ENCODE measurements around the gene PNPLA7.

Gene PNPLA7

DNA sequence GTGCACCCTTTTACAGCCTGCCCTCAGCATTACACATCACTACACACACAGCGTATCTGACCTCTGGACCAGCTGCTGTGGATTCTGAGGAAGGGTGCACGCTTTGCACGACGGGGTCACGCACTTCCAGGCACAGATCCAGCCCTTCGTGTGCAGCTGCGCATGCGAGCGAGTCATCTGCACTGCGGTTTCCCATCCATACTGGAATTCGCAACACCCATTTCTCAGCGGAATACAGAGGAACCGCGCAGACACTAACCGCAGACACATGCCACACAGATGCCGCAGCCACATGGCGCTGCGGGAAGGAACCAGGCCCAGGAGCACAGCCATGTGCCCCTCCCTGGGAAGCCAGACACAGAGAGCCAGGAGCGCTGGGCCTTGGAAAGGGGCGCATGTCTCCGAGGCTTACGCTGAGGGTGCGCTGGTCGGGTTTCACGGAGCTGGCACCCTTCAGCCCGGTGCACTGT, 43.5 kb downstream of the PNPLA7 start:
- H3K4me1 ChIP-seq (ENCODE audit: control extremely low read depth in 1 of 4, control insufficient read depth in 4 of 4, insufficient read depth in 4 of 4, low read length in 3 of 4): no peaks in the 10 kb centered on the region
- DNase-seq: no peak
- H3K27me3 ChIP-seq (replicated peaks in 2 of 5; ENCODE audit: control insufficient read depth in 4 of 5, insufficient read depth in 5 of 5, low read length in 4 of 5): no peaks in the 10 kb centered on the region
- no peak overlapping the region for H3K4me3 ChIP-seq (ENCODE audit: control insufficient read depth in 1 of 7, extremely low read depth in 1 of 7, insufficient read depth in 4 of 7, low read depth in 2 of 7, low read length in 6 of 7)
- ChIA-PET CTCF (interaction anchor here (1.0 kb wide), 1 partner anchor 18 kb away, joined by 3 read pairs; no protein-coding TSS in a partner anchor), POLR2A (no interaction called here)
- H3K27ac ChIP-seq (ENCODE audit: insufficient read depth in 1 of 2, low read depth in 1 of 2, low read length in 2 of 2, poor library complexity in 1 of 2, severe bottlenecking in 2 of 2): no peak overlapping the region
- WGBS (ENCODE audit: insufficient coverage): 98% methylated on average over 26 of the region's 26 CpGs
- H3K36me3 ChIP-seq (ENCODE audit: control insufficient read depth in 4 of 4, insufficient read depth in 4 of 4, low read length in 3 of 4): no peaks in the 10 kb centered on the region
- H3K9me3 ChIP-seq (ENCODE audit: control extremely low read depth in 1 of 5, control insufficient read depth in 4 of 5, insufficient read depth in 2 of 5, low read depth in 1 of 5, low read length in 4 of 5): peaks cover 0 to 2% (median 0%) of the 10 kb centered on the region in 5 experiments

DNA sequence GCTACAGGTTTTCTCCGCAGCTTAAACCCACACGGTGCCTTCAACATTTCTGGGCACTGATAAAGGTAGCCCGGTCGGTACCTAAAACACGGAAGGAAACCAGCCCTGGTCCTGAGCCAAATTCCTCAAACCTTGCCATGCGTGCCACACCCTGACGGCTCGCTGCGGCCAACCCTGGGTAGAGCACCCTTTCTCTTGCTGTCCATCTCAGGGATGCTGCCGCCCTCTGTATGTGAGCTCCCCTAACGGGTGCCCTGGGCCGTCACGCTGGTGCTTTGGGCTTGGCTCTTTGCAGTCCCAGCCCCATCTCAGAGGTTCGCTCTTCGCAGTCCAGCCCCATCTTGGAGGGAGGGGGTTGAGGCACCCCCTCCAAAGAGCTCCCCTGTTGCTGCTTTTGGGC, 43.9 kb downstream of the PNPLA7 start:
- Histone ChIP-seq H3K27me3 (replicated peaks in 2 of 5; ENCODE audit: control insufficient read depth in 4 of 5, insufficient read depth in 5 of 5, low read length in 4 of 5) (no peaks in the 10 kb centered on the region), H3K36me3 (ENCODE audit: control insufficient read depth in 4 of 4, insufficient read depth in 4 of 4, low read length in 3 of 4) (no peaks in the 10 kb centered on the region), H3K4me1 (ENCODE audit: control extremely low read depth in 1 of 4, control insufficient read depth in 4 of 4, insufficient read depth in 4 of 4, low read length in 3 of 4) (no peaks in the 10 kb centered on the region), H3K27ac (ENCODE audit: insufficient read depth in 1 of 2, low read depth in 1 of 2, low read length in 2 of 2, poor library complexity in 1 of 2, severe bottlenecking in 2 of 2) (no peak overlapping the region), H3K9me3 (ENCODE audit: control extremely low read depth in 1 of 5, control insufficient read depth in 4 of 5, insufficient read depth in 2 of 5, low read depth in 1 of 5, low read length in 4 of 5) (peaks cover 0 to 2% (median 0%) of the 10 kb centered on the region in 5 experiments), H3K4me3 (ENCODE audit: control insufficient read depth in 1 of 7, extremely low read depth in 1 of 7, insufficient read depth in 4 of 7, low read depth in 2 of 7, low read length in 6 of 7) (no peak overlapping the region)
- no peak for DNase-seq
- 96% methylated on average over 14 of the region's 15 CpGs for WGBS (ENCODE audit: insufficient coverage)
- ChIA-PET POLR2A (no interaction called here), CTCF (interaction anchor here (1.0 to 1.8 kb wide), 2 partner anchors 19 to 219 kb away, joined by 3 to 6 read pairs; no protein-coding TSS in a partner anchor)

- DNase-seq: no peak
Observed at GRCh38 chr9:137505421-137506140, 44.6 kb downstream of the PNPLA7 start.

DNA sequence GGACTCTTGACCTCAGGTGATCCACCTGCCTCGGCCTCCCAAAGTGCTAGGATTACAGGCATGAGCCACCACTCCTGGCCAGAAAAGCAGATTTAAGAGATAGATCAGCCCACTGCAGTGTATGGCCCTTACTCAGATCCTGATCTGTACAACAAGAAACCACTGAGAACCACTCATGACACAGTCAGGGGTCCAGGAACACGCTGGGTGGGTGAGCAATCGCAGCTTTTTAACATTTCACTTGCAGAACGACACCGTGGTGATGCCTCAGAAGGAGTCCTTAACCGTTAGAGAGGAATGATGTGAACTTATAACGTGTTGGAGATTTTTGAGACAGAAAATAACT, 45.8 kb downstream of the PNPLA7 start:
- Histone ChIP-seq H3K9me3 (ENCODE audit: control extremely low read depth in 1 of 5, control insufficient read depth in 4 of 5, insufficient read depth in 2 of 5, low read depth in 1 of 5, low read length in 4 of 5) (peaks cover 0 to 2% (median 0%) of the 10 kb centered on the region in 5 experiments), H3K36me3 (ENCODE audit: control insufficient read depth in 4 of 4, insufficient read depth in 4 of 4, low read length in 3 of 4) (no peaks in the 10 kb centered on the region), H3K27ac (ENCODE audit: insufficient read depth in 1 of 2, low read depth in 1 of 2, low read length in 2 of 2, poor library complexity in 1 of 2, severe bottlenecking in 2 of 2) (no peak overlapping the region), H3K4me1 (ENCODE audit: control extremely low read depth in 1 of 4, control insufficient read depth in 4 of 4, insufficient read depth in 4 of 4, low read length in 3 of 4) (no peaks in the 10 kb centered on the region), H3K4me3 (ENCODE audit: control insufficient read depth in 1 of 7, extremely low read depth in 1 of 7, insufficient read depth in 4 of 7, low read depth in 2 of 7, low read length in 6 of 7) (no peak overlapping the region), H3K27me3 (replicated peaks in 2 of 5; ENCODE audit: control insufficient read depth in 4 of 5, insufficient read depth in 5 of 5, low read length in 4 of 5) (no peaks in the 10 kb centered on the region)
- 100% methylated on average over 7 of the region's 7 CpGs for WGBS (ENCODE audit: insufficient coverage)
- POLR2A ChIA-PET: no interaction called here
- CTCF ChIA-PET: interaction anchor here (1.8 kb wide), 1 partner anchor 217 kb away, joined by 6 read pairs; no protein-coding TSS in a partner anchor
- DNase-seq: peak in 1 of 3 donors; percentile 19

More at GRCh38 chr9:137505421-137506140, 44.6 kb downstream of the PNPLA7 start:
- Histone ChIP-seq H3K4me3 (ENCODE audit: control insufficient read depth in 1 of 7, extremely low read depth in 1 of 7, insufficient read depth in 4 of 7, low read depth in 2 of 7, low read length in 6 of 7) (no peak overlapping the region), H3K27ac (ENCODE audit: insufficient read depth in 1 of 2, low read depth in 1 of 2, low read length in 2 of 2, poor library complexity in 1 of 2, severe bottlenecking in 2 of 2) (no peak overlapping the region), H3K27me3 (replicated peaks in 2 of 5; ENCODE audit: control insufficient read depth in 4 of 5, insufficient read depth in 5 of 5, low read length in 4 of 5) (no peaks in the 10 kb centered on the region), H3K4me1 (ENCODE audit: control extremely low read depth in 1 of 4, control insufficient read depth in 4 of 4, insufficient read depth in 4 of 4, low read length in 3 of 4) (no peaks in the 10 kb centered on the region), H3K36me3 (ENCODE audit: control insufficient read depth in 4 of 4, insufficient read depth in 4 of 4, low read length in 3 of 4) (no peaks in the 10 kb centered on the region), H3K9me3 (ENCODE audit: control extremely low read depth in 1 of 5, control insufficient read depth in 4 of 5, insufficient read depth in 2 of 5, low read depth in 1 of 5, low read length in 4 of 5) (peaks cover 0 to 2% (median 0%) of the 10 kb centered on the region in 5 experiments)
- WGBS (ENCODE audit: insufficient coverage): 94% methylated on average over 27 of the region's 28 CpGs
- POLR2A ChIA-PET: no interaction called here
- CTCF ChIA-PET: interaction anchor here (0.6 to 1.8 kb wide), 2 partner anchors 218 to 1472 kb away, joined by 3 to 6 read pairs; no protein-coding TSS in a partner anchor

- CTCF ChIA-PET: interaction anchor here (1.7 kb wide), 1 partner anchor 35 kb away, joined by 5 read pairs; no protein-coding TSS in a partner anchor
- POLR2A ChIA-PET: no interaction called here
- Histone ChIP-seq H3K4me3 (ENCODE audit: control insufficient read depth in 1 of 7, extremely low read depth in 1 of 7, insufficient read depth in 4 of 7, low read depth in 2 of 7, low read length in 6 of 7) (no peak overlapping the region), H3K36me3 (ENCODE audit: control insufficient read depth in 4 of 4, insufficient read depth in 4 of 4, low read length in 3 of 4) (no peaks in the 10 kb centered on the region), H3K9me3 (ENCODE audit: control extremely low read depth in 1 of 5, control insufficient read depth in 4 of 5, insufficient read depth in 2 of 5, low read depth in 1 of 5, low read length in 4 of 5) (peaks cover 0 to 2% (median 0%) of the 10 kb centered on the region in 5 experiments), H3K27ac (ENCODE audit: insufficient read depth in 1 of 2, low read depth in 1 of 2, low read length in 2 of 2, poor library complexity in 1 of 2, severe bottlenecking in 2 of 2) (no peak overlapping the region), H3K4me1 (ENCODE audit: control extremely low read depth in 1 of 4, control insufficient read depth in 4 of 4, insufficient read depth in 4 of 4, low read length in 3 of 4) (no peaks in the 10 kb centered on the region), H3K27me3 (replicated peaks in 2 of 5; ENCODE audit: control insufficient read depth in 4 of 5, insufficient read depth in 5 of 5, low read length in 4 of 5) (no peaks in the 10 kb centered on the region)
- 96% methylated on average over 5 of the region's 36 CpGs for WGBS (ENCODE audit: insufficient coverage)
- peak in 2 of 3 donors; percentile 24 to 42 for DNase-seq
Observed at GRCh38 chr9:137502008-137502911, 47.9 kb downstream of the PNPLA7 start.

DNA sequence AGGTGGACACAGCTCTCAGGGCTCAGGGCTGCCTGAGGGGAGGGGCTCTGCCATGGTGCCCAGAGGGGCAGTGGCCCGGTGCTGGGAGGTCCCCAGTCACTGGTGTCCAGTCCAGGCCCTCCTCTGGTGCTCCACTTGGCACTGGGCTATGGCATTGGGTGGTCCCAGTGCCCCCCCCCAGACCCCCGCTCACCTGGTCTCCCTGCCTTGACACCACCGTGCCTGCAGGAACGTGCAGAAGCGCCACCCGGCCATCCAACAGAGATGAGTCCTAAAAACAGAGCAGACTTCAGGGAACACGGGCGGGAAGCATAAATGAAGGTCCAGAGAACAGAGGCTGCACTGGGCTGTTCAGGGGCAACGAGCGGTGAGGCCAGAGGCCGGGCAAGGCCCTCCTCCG, 48.7 kb downstream of the PNPLA7 start:
- WGBS (ENCODE audit: insufficient coverage): 98% methylated on average over 10 of the region's 12 CpGs
- Histone ChIP-seq H3K27me3 (replicated peaks in 2 of 5; ENCODE audit: control insufficient read depth in 4 of 5, insufficient read depth in 5 of 5, low read length in 4 of 5) (no peaks in the 10 kb centered on the region), H3K9me3 (ENCODE audit: control extremely low read depth in 1 of 5, control insufficient read depth in 4 of 5, insufficient read depth in 2 of 5, low read depth in 1 of 5, low read length in 4 of 5) (peaks cover 0 to 2% (median 0%) of the 10 kb centered on the region in 5 experiments), H3K4me1 (ENCODE audit: control extremely low read depth in 1 of 4, control insufficient read depth in 4 of 4, insufficient read depth in 4 of 4, low read length in 3 of 4) (no peaks in the 10 kb centered on the region), H3K4me3 (ENCODE audit: control insufficient read depth in 1 of 7, extremely low read depth in 1 of 7, insufficient read depth in 4 of 7, low read depth in 2 of 7, low read length in 6 of 7) (no peak overlapping the region), H3K36me3 (ENCODE audit: control insufficient read depth in 4 of 4, insufficient read depth in 4 of 4, low read length in 3 of 4) (no peaks in the 10 kb centered on the region), H3K27ac (ENCODE audit: insufficient read depth in 1 of 2, low read depth in 1 of 2, low read length in 2 of 2, poor library complexity in 1 of 2, severe bottlenecking in 2 of 2) (no peak overlapping the region)
- ChIA-PET POLR2A (no interaction called here), CTCF (interaction anchor here (1.7 kb wide), 1 partner anchor 36 kb away, joined by 5 read pairs; no protein-coding TSS in a partner anchor)
- no peak for DNase-seq

Data from common myeloid progenitor, CD34-positive (primary cell).